K562 (cell line): ENCODE results near the gene NINJ2. TPM values are rescaled to one million over a fixed set of nuclear protein-coding genes. Genes with fewer than 3 reads are reported as not detected.
A peak's percentile ranks its signal among the peaks of the same experiment; 100 is the strongest.

Experiments
- ATAC-seq: fragments of 200-7000 bp; cut with Tn5 transposase; 3 replicates; pipeline ENCODE4 v1.9.1; 2020; ENCODE audit warnings: moderate library complexity
- BruUV-seq: library from RNA; stranded (reverse); fragments of 400-500 nt; replicated peaks from 2 replicates; lab custom pipeline; 2021; lab: Mats Ljungman, UMichigan
- CTCF ChIA-PET: fragments of 300-600 bp; formaldehyde crosslinking; extraction: SDS; loops from one replicate; lab custom pipeline; 2021; ENCODE audit warnings: low intra/inter-chr PET ratio; lab: Yijun Ruan, JAX
- POLR2A ChIA-PET: fragments of 300-600, 350-650 bp; sonication (Branson Sonifier 250); formaldehyde crosslinking; extraction: SDS; loops from one replicate; lab custom pipeline; 2021; ENCODE audit warnings: antibody characterized with exemption, inconsistent platforms; lab: Yijun Ruan, JAX
- DNase-seq, 4 experiments: peaks; one replicate each; pipeline versions ENCODE4 v3.0.0 to v3.0.0-alpha.2; 2011 to 2018; ENCODE audit warnings: low spot score in 3 of 4, mixed read lengths in 3 of 4; ENCODE audit errors: extremely low read depth in 1 of 4
- FAIRE-seq: peaks from 2 replicates; lab custom pipeline; 2011; peaks lifted over from hg19 to GRCh38; lab: Jason Lieb, UNC
- H2AFZ ChIP-seq: 2 replicates; pipeline ENCODE4 v1.6.0; 2011; ENCODE audit warnings: low read depth, low read length, control low read depth, inconsistent platforms
- H3K27ac ChIP-seq: fragments of 200-600 bp; 3 replicates; pipeline ENCODE4 v1.8.0; 2011; ENCODE audit warnings: low read depth, mild to moderate bottlenecking, control low read depth, inconsistent platforms, low read length, moderate library complexity, mixed read lengths; ENCODE audit errors: extremely low read depth
- H3K27me3 ChIP-seq, 2 experiments: fragments of 300-600 bp in 1 of 2; 2 replicates in 1 of 2; 3 replicates in 1 of 2; pipeline versions ENCODE4 v1.6.0 to v1.8.0; 2011; ENCODE audit warnings: inconsistent platforms in 2 of 2, low read length in 2 of 2, mild to moderate bottlenecking in 1 of 2, mixed read lengths in 1 of 2, moderate library complexity in 1 of 2; ENCODE audit not compliant: control insufficient read depth in 2 of 2, insufficient read depth in 2 of 2
- H3K36me3 ChIP-seq: fragments of 300-600 bp; 3 replicates; pipeline ENCODE4 v1.8.0; 2011; ENCODE audit warnings: mild to moderate bottlenecking, low read length, inconsistent platforms; ENCODE audit not compliant: control insufficient read depth, insufficient read depth
- H3K4me1 ChIP-seq, 2 experiments: fragments of 200-600 bp in 1 of 2; replicated peaks in 1 of 2; 2 replicates in 1 of 2; 3 replicates in 1 of 2; pipeline versions ENCODE4 v1.5.1 to v1.8.0; 2011; ENCODE audit warnings: inconsistent platforms in 2 of 2, low read length in 2 of 2, mild to moderate bottlenecking in 1 of 2, mixed read lengths in 1 of 2, moderate library complexity in 1 of 2; ENCODE audit not compliant: control insufficient read depth in 2 of 2, insufficient read depth in 2 of 2
- H3K4me2 ChIP-seq: 2 replicates; pipeline ENCODE4 v1.6.1; 2011; ENCODE audit warnings: low read length, control low read depth, inconsistent platforms, mixed read lengths; ENCODE audit not compliant: insufficient read depth
- H3K4me3 ChIP-seq: fragments of 200-600 bp; sonication (generic), shearing (Covaris generic); 2 replicates; pipeline ENCODE4 v1.5.1; 2016; ENCODE audit warnings: control low read depth, inconsistent platforms
- H3K79me2 ChIP-seq: fragments of 200-600 bp; 3 replicates; pipeline ENCODE4 v1.8.0; 2011; ENCODE audit warnings: low read length, inconsistent platforms; ENCODE audit not compliant: control insufficient read depth, insufficient read depth
- H3K9ac ChIP-seq, 2 experiments: 2 replicates each; pipeline versions ENCODE4 v1.6.0 to v1.6.1; 2011; ENCODE audit warnings: low read depth in 2 of 2, low read length in 2 of 2, control low read depth in 1 of 2, inconsistent platforms in 1 of 2, mild to moderate bottlenecking in 1 of 2, mixed read lengths in 1 of 2; ENCODE audit not compliant: insufficient read depth in 1 of 2
- H3K9me1 ChIP-seq: one replicate; pipeline ENCODE4 v1.6.0; 2011; ENCODE audit warnings: inconsistent platforms, mild to moderate bottlenecking, low read length, moderate library complexity; ENCODE audit not compliant: control insufficient read depth, insufficient read depth
- H3K9me3 ChIP-seq: replicated peaks from 2 replicates; pipeline ENCODE4 v1.5.1; 2011; ENCODE audit warnings: low read depth, low read length, inconsistent platforms; ENCODE audit not compliant: control insufficient read depth, insufficient read depth
- H4K20me1 ChIP-seq: replicated peaks from 2 replicates; pipeline ENCODE4 v1.6.1; 2011; ENCODE audit warnings: low read length, inconsistent platforms, mixed read lengths; ENCODE audit not compliant: control insufficient read depth, insufficient read depth
- ARID1B ChIP-seq: fragments of 450-650 bp; IDR thresholded peaks from 2 replicates; pipeline ENCODE4 v1.6.1; 2016; ENCODE audit warnings: antibody characterized with exemption, mild to moderate bottlenecking, inconsistent platforms
- CBFA2T3 ChIP-seq: fragments of 450-650 bp; IDR thresholded peaks from 2 replicates; pipeline ENCODE4 v1.6.1; 2017
- CEBPB ChIP-seq: fragments of 450-650 bp; IDR thresholded peaks from 2 replicates; pipeline ENCODE4 v1.6.1; 2016; ENCODE audit warnings: missing genetic modification characterization, missing compliant biosample characterization
- DPF2 ChIP-seq: fragments of 450-650 bp; IDR thresholded peaks from 2 replicates; pipeline ENCODE4 v1.6.1; 2016
- GATAD2A ChIP-seq: fragments of 450-650 bp; IDR thresholded peaks from 2 replicates; pipeline ENCODE4 v1.6.1; 2017
- NCOA2 ChIP-seq, 2 experiments: fragments of 450-650 bp; IDR thresholded peaks; 2 replicates each; pipeline ENCODE4 v1.6.1; 2018; ENCODE audit warnings: mild to moderate bottlenecking in 2 of 2, moderate library complexity in 1 of 2; ENCODE audit not compliant: partially characterized antibody in 2 of 2
- RFX1 ChIP-seq: fragments of 450-650 bp; IDR thresholded peaks from 2 replicates; pipeline ENCODE4 v1.6.1; 2016; ENCODE audit warnings: mild to moderate bottlenecking, moderate library complexity
- TCF3 ChIP-seq: sonication (generic); formaldehyde crosslinking; IDR thresholded peaks from 2 replicates; pipeline ENCODE4 v1.4.0; 2020; ENCODE audit warnings: mild to moderate bottlenecking, missing genetic modification reagents
- ZBTB1 ChIP-seq: sonication (generic); formaldehyde crosslinking; IDR thresholded peaks from 2 replicates; pipeline ENCODE4 v1.8.1; 2023; ENCODE audit warnings: missing genetic modification reagents, low read depth, mild to moderate bottlenecking, borderline replicate concordance
- ZNF134 ChIP-seq: fragments of 250-450 bp; sonication (Bioruptor Pico); conservative IDR thresholded peaks from 2 replicates; pipeline ENCODE4 v1.4.0; 2020
- WGBS: fragments of 100-300 bp; shearing (Covaris generic); methylation state at CpG from one replicate; pipeline ENCODE4 v1.1.6; 2016; ENCODE audit warnings: low coverage, mixed read lengths; ENCODE audit not compliant: insufficient coverage; ENCODE audit errors: missing lambda C conversion rate; 5-methylcytosine and 5-hydroxymethylcytosine counted together
- in situ Hi-C: fragments of 300-500 bp; cut with MboI; formaldehyde crosslinking; loops from 4 replicates; pipeline ENCODE4 v1.15.0; 2018; ENCODE audit warnings: inconsistent platforms, mixed read lengths
- intact Hi-C: fragments of 100-400 bp; cut with micrococcal nuclease; formaldehyde crosslinking; loops from 2 replicates; pipeline ENCODE4 v1.14.2; 2022
- polyA plus RNA-seq, 8 experiments: library from polyadenylated mRNA; depleted of rRNA in 4 of 8; stranded (reverse) in 5 of 8; unstranded in 3 of 8; fragments of >200 nt; fragmentation: Nextera tagmentation in 2 of 8; fragmentation: Illumina TruSeq in 1 of 8; extraction: Ambion mirVana in 2 of 8; extraction: Trizol in 1 of 8; gene quantifications; 2 replicates each; pipeline versions ENCODE4 v1.2.1 to v1.2.3, GENCODE V29; 2011 to 2014; ENCODE audit warnings: inconsistent platforms in 1 of 8, missing spikeins in 1 of 8
- total RNA-seq, 7 experiments: library from RNA; depleted of rRNA in 6 of 7; stranded (reverse); fragments of >200 nt in 6 of 7; fragmentation: Illumina TruSeq in 2 of 7; extraction: Trizol in 2 of 7; gene quantifications; 2 replicates each; pipeline versions ENCODE4 v1.2.1 to v1.2.3, GENCODE V29; 2011 to 2021; ENCODE audit warnings: low replicate concordance in 1 of 7
- TF ChIP-seq, protein P1 (sequence below): fragments of 200-800 bp; sonication (Bioruptor generic); IDR thresholded peaks from 2 replicates; pipeline ENCODE4 v1.6.1; 2017; ENCODE audit warnings: missing genetic modification characterization, missing compliant biosample characterization

NINJ2 gene
- total and polyA plus RNA-seq, 9 of the 15 experiments (the other 6 are each of a cell fraction or from before 2014, with no cell fraction given) = 2.6 to 16.0 (median 4.5) TPM

DNA sequence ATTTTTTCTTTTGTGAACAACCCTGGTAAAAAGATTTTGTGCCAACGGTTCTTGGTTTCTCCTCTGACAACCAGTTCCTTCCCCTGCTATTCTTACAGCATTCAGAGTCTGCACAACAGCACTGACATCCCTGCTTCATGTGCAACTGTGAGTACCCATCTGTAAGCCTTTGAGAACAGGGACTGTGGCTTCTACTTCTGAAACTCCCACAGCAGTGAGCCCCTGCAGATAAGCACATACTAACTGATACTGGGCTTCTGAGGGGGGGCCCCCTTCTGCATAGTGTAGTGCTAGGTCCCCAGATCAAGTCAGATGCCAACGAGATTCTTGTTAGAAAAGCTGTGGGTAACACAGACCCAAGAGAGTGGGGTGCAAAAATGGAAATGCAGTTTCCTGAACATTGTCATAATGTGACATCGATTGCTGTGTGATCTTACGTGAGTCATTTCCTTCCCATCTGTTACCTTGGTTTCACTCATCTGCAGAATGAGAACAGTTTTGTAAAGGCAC is 11.1 kb upstream of the NINJ2 start:
- Histone ChIP-seq H3K4me1 (peaks cover 0 to 5% of the 10 kb centered on the region in 2 experiments; a peak in 3 of 5 replicates), H3K79me2 (no peaks in the 10 kb centered on the region), H3K27me3 (no peaks in the 10 kb centered on the region), H3K4me2 (peak overlapping the region; percentile 16; the same call in 1 of the 2 replicates), H3K4me3 (no peak overlapping the region), H4K20me1 (no peaks in the 10 kb centered on the region), H3K36me3 (no peaks in the 10 kb centered on the region), H3K9me1 (no peaks in the 10 kb centered on the region), H3K9me3 (no peaks in the 10 kb centered on the region), H2AFZ (0 out of 2 replicates have a peak overlapping the region, but pooled peaks have one; percentile 8), H3K9ac (no peak overlapping the region), H3K27ac (no peak overlapping the region)
- in situ Hi-C loops = no loop called here
- ATAC-seq (peak; percentile 70), DNase-seq (peak in 2 of 4 experiments; percentile 17 to 31), FAIRE-seq (peak; percentile 74)
- ChIA-PET POLR2A (no interaction called here), CTCF (interaction anchor here (0.6 kb wide), 1 partner anchor 11 kb away, joined by 3 read pairs; no protein-coding TSS in a partner anchor)
- intact Hi-C loops = no loop called here
- WGBS = 11% methylated on average over 4 of the region's 4 CpGs
- BruUV-seq = no TSS peak
- TF ChIP-seq, protein P1, sequence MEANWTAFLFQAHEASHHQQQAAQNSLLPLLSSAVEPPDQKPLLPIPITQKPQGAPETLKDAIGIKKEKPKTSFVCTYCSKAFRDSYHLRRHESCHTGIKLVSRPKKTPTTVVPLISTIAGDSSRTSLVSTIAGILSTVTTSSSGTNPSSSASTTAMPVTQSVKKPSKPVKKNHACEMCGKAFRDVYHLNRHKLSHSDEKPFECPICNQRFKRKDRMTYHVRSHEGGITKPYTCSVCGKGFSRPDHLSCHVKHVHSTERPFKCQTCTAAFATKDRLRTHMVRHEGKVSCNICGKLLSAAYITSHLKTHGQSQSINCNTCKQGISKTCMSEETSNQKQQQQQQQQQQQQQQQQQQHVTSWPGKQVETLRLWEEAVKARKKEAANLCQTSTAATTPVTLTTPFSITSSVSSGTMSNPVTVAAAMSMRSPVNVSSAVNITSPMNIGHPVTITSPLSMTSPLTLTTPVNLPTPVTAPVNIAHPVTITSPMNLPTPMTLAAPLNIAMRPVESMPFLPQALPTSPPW = peak; percentile 82
- TF ChIP-seq NCOA2 (IDR thresholded peaks at IDR 0.05; ENCODE audit: partially characterized antibody in 2 of 2) (no peak), ZNF134 (CRISPR knock-in tag) (no peak), RFX1 (0 out of 2 replicates have a peak, but pooled peaks have one; percentile 35), CBFA2T3 (peak; percentile 16; the same call in 1 of the 2 replicates), TCF3 (CRISPR knock-in tag) (peak; percentile 22; the same call in 1 of the 2 replicates), ZBTB1 (CRISPR knock-in tag) (no peak), DPF2 (0 out of 2 replicates have a peak, but pooled peaks have one; percentile 16), ARID1B (peak; percentile 30; the same call in 1 of the 2 replicates), GATAD2A (no peak), CEBPB (tag) (no peak)
